ENCODE measurements around the gene IFNLR1. TPM values are rescaled to one million over a fixed set of nuclear protein-coding genes. Genes with fewer than 3 reads are reported as not detected.

IFNLR1 gene
- total RNA-seq, 2 experiments from 2014 or later = 29.4 to 30.5 TPM

- TF ChIP-seq EZH2phosphoT487 (IDR thresholded peaks at IDR 0.05; ENCODE audit: borderline replicate concordance, low read depth, low read length) = no peak
- TF ChIP-seq, protein P1, sequence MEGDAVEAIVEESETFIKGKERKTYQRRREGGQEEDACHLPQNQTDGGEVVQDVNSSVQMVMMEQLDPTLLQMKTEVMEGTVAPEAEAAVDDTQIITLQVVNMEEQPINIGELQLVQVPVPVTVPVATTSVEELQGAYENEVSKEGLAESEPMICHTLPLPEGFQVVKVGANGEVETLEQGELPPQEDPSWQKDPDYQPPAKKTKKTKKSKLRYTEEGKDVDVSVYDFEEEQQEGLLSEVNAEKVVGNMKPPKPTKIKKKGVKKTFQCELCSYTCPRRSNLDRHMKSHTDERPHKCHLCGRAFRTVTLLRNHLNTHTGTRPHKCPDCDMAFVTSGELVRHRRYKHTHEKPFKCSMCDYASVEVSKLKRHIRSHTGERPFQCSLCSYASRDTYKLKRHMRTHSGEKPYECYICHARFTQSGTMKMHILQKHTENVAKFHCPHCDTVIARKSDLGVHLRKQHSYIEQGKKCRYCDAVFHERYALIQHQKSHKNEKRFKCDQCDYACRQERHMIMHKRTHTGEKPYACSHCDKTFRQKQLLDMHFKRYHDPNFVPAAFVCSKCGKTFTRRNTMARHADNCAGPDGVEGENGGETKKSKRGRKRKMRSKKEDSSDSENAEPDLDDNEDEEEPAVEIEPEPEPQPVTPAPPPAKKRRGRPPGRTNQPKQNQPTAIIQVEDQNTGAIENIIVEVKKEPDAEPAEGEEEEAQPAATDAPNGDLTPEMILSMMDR (conservative IDR thresholded peaks at IDR 0.05; ENCODE audit: low read length) = peak; percentile 52
- Histone ChIP-seq H3K4me2 (ENCODE audit: low read length) (no peak overlapping the region), H3K9me3 (ENCODE audit: low read length) (no peaks in the 10 kb centered on the region), H3K36me3 (ENCODE audit: insufficient read depth, low read length) (peaks cover 64% of the 10 kb centered on the region), H3K27ac (ENCODE audit: low read depth, low read length, poor library complexity, severe bottlenecking) (no peak overlapping the region), H3K79me2 (ENCODE audit: insufficient read depth, low read depth, low read length) (no peaks in the 10 kb centered on the region), H3K4me3 (ENCODE audit: low read depth, low read length, poor library complexity, severe bottlenecking) (no peak overlapping the region), H2AFZ (ENCODE audit: low read length) (no peak overlapping the region), H4K20me1 (ENCODE audit: insufficient read depth, low read length) (no peaks in the 10 kb centered on the region), H3K4me1 (ENCODE audit: insufficient read depth, low read length, poor library complexity, severe bottlenecking) (peaks cover 33% of the 10 kb centered on the region), H3K9me2 (ENCODE audit: insufficient read depth, low read length) (no peaks in the 10 kb centered on the region)
- intact Hi-C loops (cut with micrococcal nuclease; ENCODE audit: unreplicated experiment) = no loop called here
- DNase-seq (ENCODE audit: low spot score) = peak; percentile 16
- CTCF ChIA-PET (ENCODE audit: unreplicated experiment) = interaction anchor here (0.9 kb wide), 1 partner anchor 237 kb away, joined by 4 read pairs; no protein-coding TSS in a partner anchor
- BruUV-seq (replicated peaks) = no TSS peak
- POLR2A ChIA-PET = interaction anchor here (0.6 to 1.8 kb wide), 3 partner anchors 11 to 236 kb away, joined by 3 to 4 read pairs (median 4); no protein-coding TSS in a partner anchor
Measured at GRCh38 chr1:24155011-24155782, 31.9 kb downstream of the IFNLR1 start.

GRCh38 chr1:24154215-24154614, 32.9 kb downstream of the IFNLR1 start:
- ChIA-PET POLR2A (interaction anchor here (1.0 to 1.8 kb wide), 3 partner anchors 10 to 34 kb away, joined by 3 to 4 read pairs (median 3); no protein-coding TSS in a partner anchor), CTCF (ENCODE audit: unreplicated experiment) (no interaction called here)
- Histone ChIP-seq H3K9me3 (ENCODE audit: low read length) (no peaks in the 10 kb centered on the region), H3K36me3 (ENCODE audit: insufficient read depth, low read length) (peaks cover 54% of the 10 kb centered on the region), H3K79me2 (ENCODE audit: insufficient read depth, low read depth, low read length) (no peaks in the 10 kb centered on the region), H3K4me1 (ENCODE audit: insufficient read depth, low read length, poor library complexity, severe bottlenecking) (peaks cover 36% of the 10 kb centered on the region), H2AFZ (ENCODE audit: low read length) (no peak overlapping the region), H3K4me3 (ENCODE audit: low read depth, low read length, poor library complexity, severe bottlenecking) (no peak overlapping the region), H3K9me2 (ENCODE audit: insufficient read depth, low read length) (no peaks in the 10 kb centered on the region), H4K20me1 (ENCODE audit: insufficient read depth, low read length) (no peaks in the 10 kb centered on the region), H3K4me2 (ENCODE audit: low read length) (no peak overlapping the region), H3K27ac (ENCODE audit: low read depth, low read length, poor library complexity, severe bottlenecking) (no peak overlapping the region)
- TSS peak; percentile 57 for BruUV-seq (replicated peaks)
- TF ChIP-seq EZH2phosphoT487 (IDR thresholded peaks at IDR 0.05; ENCODE audit: borderline replicate concordance, low read depth, low read length) = no peak
- TF ChIP-seq, protein P1 (conservative IDR thresholded peaks at IDR 0.05; ENCODE audit: low read length) = no peak
- intact Hi-C loops (cut with micrococcal nuclease; ENCODE audit: unreplicated experiment) = no loop called here
- no peak for DNase-seq (ENCODE audit: low spot score)

Data from OCI-LY7 (cell line).